ENCODE measurements around the gene LHX6.

The LHX6 gene

GRCh38 chr9:122228568-122229484 is at the start of gene LHX6:
TSS of gene LHX6 (minus strand) at chr9:122228957. CDS start at chr9:122228740, 217 bp downstream.
- no peak for DNase-seq (ENCODE audit: low spot score)

GRCh38 chr9:122277285-122277897 is 48.6 kb upstream of the LHX6 start:
- no peak for DNase-seq (ENCODE audit: low spot score)

GRCh38 chr9:122276096-122276495 is 47.3 kb upstream of the LHX6 start:
- DNase-seq (ENCODE audit: low spot score): no peak

GRCh38 chr9:122274055-122274454 is 45.3 kb upstream of the LHX6 start:
- no peak for DNase-seq (ENCODE audit: low spot score)

- no peak for DNase-seq (ENCODE audit: low spot score)
These were observed 39.5 kb upstream of the LHX6 start for GRCh38 chr9:122268041-122268814.

- peak; percentile 29 for DNase-seq (ENCODE audit: low spot score)
These were observed 36.6 kb upstream of the LHX6 start for GRCh38 chr9:122265149-122265915.

GRCh38 chr9:122264360-122265148 is 35.8 kb upstream of the LHX6 start, which contains the start of the genes MRRF and RBM18:
TSS of gene MRRF (plus strand) at chr9:122264882. CDS start at chr9:122270892, 6,010 bp downstream.
TSS of gene RBM18 (minus strand) at chr9:122264840. CDS start at chr9:122261492, 3,348 bp downstream.
- DNase-seq (ENCODE audit: low spot score): peak; percentile 69

GRCh38 chr9:122263699-122264349 is 35.1 kb upstream of the LHX6 start:
- DNase-seq (ENCODE audit: low spot score): no peak

- DNase-seq (ENCODE audit: low spot score): no peak
These were observed 33.3 kb upstream of the LHX6 start for GRCh38 chr9:122262073-122262472.

- peak; percentile 47 for DNase-seq (ENCODE audit: low spot score)
These were observed 32.7 kb upstream of the LHX6 start for GRCh38 chr9:122261469-122261881.

GRCh38 chr9:122258886-122259415 is 30.2 kb upstream of the LHX6 start:
- no peak for DNase-seq (ENCODE audit: low spot score)

- no peak for DNase-seq (ENCODE audit: low spot score)
These were observed 27.4 kb upstream of the LHX6 start for GRCh38 chr9:122256206-122256605.

GRCh38 chr9:122254761-122255160 is 26.0 kb upstream of the LHX6 start:
- no peak for DNase-seq (ENCODE audit: low spot score)

- no peak for DNase-seq (ENCODE audit: low spot score)
These were observed 24.0 kb upstream of the LHX6 start for GRCh38 chr9:122252796-122253195.

- no peak for DNase-seq (ENCODE audit: low spot score)
These were observed 22.6 kb upstream of the LHX6 start for GRCh38 chr9:122251351-122251750.

GRCh38 chr9:122248448-122248865 is 19.7 kb upstream of the LHX6 start:
- no peak for DNase-seq (ENCODE audit: low spot score)

- no peak for DNase-seq (ENCODE audit: low spot score)
These were observed 17.9 kb upstream of the LHX6 start for GRCh38 chr9:122246666-122247065.

GRCh38 chr9:122244349-122244748 is 15.6 kb upstream of the LHX6 start:
- no peak for DNase-seq (ENCODE audit: low spot score)

GRCh38 chr9:122239722-122240121 is 11.0 kb upstream of the LHX6 start:
- DNase-seq (ENCODE audit: low spot score): no peak

- DNase-seq (ENCODE audit: low spot score): no peak
These were observed 7.9 kb upstream of the LHX6 start for GRCh38 chr9:122236681-122237080.

Measured in HuH-7.5 (cell line).